ENCODE data around the gene TOMM40L. TPM values are rescaled to one million over a fixed set of nuclear protein-coding genes. Genes with fewer than 3 reads are reported as not detected.
"Not testable (repeated sequence)": the region's sequence is repeated elsewhere in the genome, so short reads cannot be mapped to it uniquely, and the experiment has no call there.

The TOMM40L gene
- total RNA-seq, 2 experiments from 2014 or later, result 13.7 to 17.4 TPM

- peaks cover 26% of the 10 kb centered on the region for H3K36me3 Mint-ChIP-seq
- DNase-seq, result no peak
- H3K4me3 Mint-ChIP-seq, result peak overlapping the region; percentile 33
- peak overlapping the region; percentile 69 for H3K27ac Mint-ChIP-seq
- no peaks in the 10 kb centered on the region for H3K27me3 Mint-ChIP-seq
- H3K4me1 Mint-ChIP-seq, result peaks cover 54% of the 10 kb centered on the region
- no peak for ATAC-seq (ENCODE audit: low read depth)
- POLR2A ChIA-PET, result interaction anchor here (2.9 kb wide), 1 partner anchor 16 kb away, joined by 13 read pairs; the partner anchor contains the start of gene NDUFS2
- H3K9me3 Mint-ChIP-seq, result no peaks in the 10 kb centered on the region
Observed at GRCh38 chr1:161217831-161218230, 8.0 kb upstream of the TOMM40L start.

GRCh38 chr1:161218301-161219077, 7.4 kb upstream of the TOMM40L start:
- ATAC-seq (ENCODE audit: low read depth), result no peak
- Mint-ChIP-seq H3K4me1 (peaks cover 53% of the 10 kb centered on the region), H3K27me3 (no peaks in the 10 kb centered on the region), H3K4me3 (peak overlapping the region; percentile 22), H3K9me3 (no peaks in the 10 kb centered on the region), H3K27ac (peak overlapping the region; percentile 69), H3K36me3 (peaks cover 20% of the 10 kb centered on the region)
- no peak for DNase-seq
- POLR2A ChIA-PET, result interaction anchor here (0.6 to 2.9 kb wide), 4 partner anchors 16 to 205 kb away, joined by 3 to 13 read pairs (median 3); partner anchors contain the start of gene NDUFS2

GRCh38 chr1:161219078-161219892, 6.6 kb upstream of the TOMM40L start:
- Mint-ChIP-seq H3K27me3 (no peaks in the 10 kb centered on the region), H3K36me3 (peaks cover 12% of the 10 kb centered on the region), H3K27ac (no peak overlapping the region), H3K9me3 (no peaks in the 10 kb centered on the region), H3K4me3 (no peak overlapping the region), H3K4me1 (peaks cover 50% of the 10 kb centered on the region)
- POLR2A ChIA-PET, result interaction anchor here (0.6 to 2.9 kb wide), 4 partner anchors 17 to 206 kb away, joined by 3 to 13 read pairs (median 3); partner anchors contain the start of gene NDUFS2
- DNase-seq (no peak), ATAC-seq (ENCODE audit: low read depth) (no peak)

- DNase-seq (no peak), ATAC-seq (ENCODE audit: low read depth) (no peak)
- Mint-ChIP-seq H3K36me3 (peaks cover 6% of the 10 kb centered on the region), H3K9me3 (no peaks in the 10 kb centered on the region), H3K4me1 (peaks cover 45% of the 10 kb centered on the region), H3K27me3 (no peaks in the 10 kb centered on the region), H3K27ac (no peak overlapping the region), H3K4me3 (no peak overlapping the region)
- POLR2A ChIA-PET, result interaction anchor here (1.0 to 2.9 kb wide), 2 partner anchors 18 to 170 kb away, joined by 3 to 13 read pairs; partner anchors contain the start of gene NDUFS2
Observed at GRCh38 chr1:161220002-161220401, 5.9 kb upstream of the TOMM40L start.

GRCh38 chr1:161222175-161223019, 3.5 kb upstream of the TOMM40L start:
- no peak overlapping the region for H3K4me3 Mint-ChIP-seq
- peaks cover 2% of the 10 kb centered on the region for H3K36me3 Mint-ChIP-seq
- no peaks in the 10 kb centered on the region for H3K27me3 Mint-ChIP-seq
- DNase-seq (no peak), ATAC-seq (ENCODE audit: low read depth) (no peak)
- peaks cover 44% of the 10 kb centered on the region for H3K4me1 Mint-ChIP-seq
- no peak overlapping the region for H3K27ac Mint-ChIP-seq
- POLR2A ChIA-PET, result interaction anchor here (1.5 to 2.7 kb wide), 2 partner anchors 20 to 40 kb away, joined by 3 to 17 read pairs; partner anchors contain the start of gene NDUFS2
- H3K9me3 Mint-ChIP-seq, result no peaks in the 10 kb centered on the region

- Mint-ChIP-seq H3K4me3 (no peak overlapping the region), H3K4me1 (peaks cover 38% of the 10 kb centered on the region), H3K36me3 (peaks cover 5% of the 10 kb centered on the region), H3K27me3 (no peaks in the 10 kb centered on the region), H3K9me3 (no peaks in the 10 kb centered on the region), H3K27ac (peak overlapping the region; percentile 33)
- ATAC-seq (ENCODE audit: low read depth), result no peak
- DNase-seq, result no peak
- POLR2A ChIA-PET, result interaction anchor here (0.8 to 4.0 kb wide), 4 partner anchors 16 to 42 kb away, joined by 5 to 38 read pairs (median 20); partner anchors contain the start of gene NDUFS2
Observed at GRCh38 chr1:161223805-161224694, 1.8 kb upstream of the TOMM40L start.

GRCh38 chr1:161224695-161225087, 1.2 kb upstream of the TOMM40L start:
- POLR2A ChIA-PET, result interaction anchor here (1.3 to 4.0 kb wide), 3 partner anchors 22 to 43 kb away, joined by 9 to 38 read pairs (median 24); partner anchors contain the start of gene NDUFS2

GRCh38 chr1:161225178-161225533, 704 bp upstream of the TOMM40L start:
- peak overlapping the region; percentile 32 for H3K4me3 Mint-ChIP-seq
- no peaks in the 10 kb centered on the region for H3K27me3 Mint-ChIP-seq
- peak overlapping the region; percentile 82 for H3K27ac Mint-ChIP-seq
- H3K9me3 Mint-ChIP-seq, result no peaks in the 10 kb centered on the region
- DNase-seq, result no peak
- peaks cover 32% of the 10 kb centered on the region for H3K4me1 Mint-ChIP-seq
- POLR2A ChIA-PET, result interaction anchor here (0.7 to 4.0 kb wide), 18 partner anchors 10 to 175 kb away, joined by 3 to 38 read pairs (median 8); partner anchors contain the start of genes ADAMTS4, FCER1G, NDUFS2 and PPOX
- H3K36me3 Mint-ChIP-seq, result peaks cover 3% of the 10 kb centered on the region
- no peak for ATAC-seq (ENCODE audit: low read depth)

More at GRCh38 chr1:161224695-161225087, 1.2 kb upstream of the TOMM40L start:
- H3K9me3 Mint-ChIP-seq; H3K27ac Mint-ChIP-seq; H3K4me3 Mint-ChIP-seq; H3K27me3 Mint-ChIP-seq; ATAC-seq (ENCODE audit: low read depth); H3K36me3 Mint-ChIP-seq; DNase-seq: not testable (repeated sequence)
- H3K4me1 Mint-ChIP-seq, result peaks cover 35% of the 10 kb centered on the region

GRCh38 chr1:161226320-161226711, 456 bp downstream of the TOMM40L start:
- ATAC-seq (ENCODE audit: low read depth) (no peak), DNase-seq (no peak)
- H3K36me3 Mint-ChIP-seq, result peaks cover 3% of the 10 kb centered on the region
- H3K9me3 Mint-ChIP-seq, result no peaks in the 10 kb centered on the region
- peak overlapping the region; percentile 99 for H3K4me3 Mint-ChIP-seq
- POLR2A ChIA-PET, result interaction anchor here (0.8 to 4.0 kb wide), 18 partner anchors 11 to 174 kb away, joined by 3 to 38 read pairs (median 6); partner anchors contain the start of genes ADAMTS4, FCER1G, NDUFS2 and NIT1
- H3K4me1 Mint-ChIP-seq, result peaks cover 31% of the 10 kb centered on the region
- H3K27me3 Mint-ChIP-seq, result no peaks in the 10 kb centered on the region
- peak overlapping the region; percentile 97 for H3K27ac Mint-ChIP-seq

- POLR2A ChIA-PET, result interaction anchor here (0.8 to 4.0 kb wide), 7 partner anchors 23 to 158 kb away, joined by 3 to 38 read pairs (median 5); partner anchors contain the start of genes NIT1, PFDN2 and PPOX
Observed at GRCh38 chr1:161226759-161227158, 899 bp downstream of the TOMM40L start.

GRCh38 chr1:161227196-161227871, 1.5 kb downstream of the TOMM40L start:
- Mint-ChIP-seq H3K4me1 (peaks cover 27% of the 10 kb centered on the region), H3K27ac (peak overlapping the region; percentile 74), H3K4me3 (peak overlapping the region; percentile 99), H3K36me3 (peaks cover 3% of the 10 kb centered on the region), H3K27me3 (no peaks in the 10 kb centered on the region), H3K9me3 (no peaks in the 10 kb centered on the region)
- POLR2A ChIA-PET, result interaction anchor here (0.8 to 4.0 kb wide), 4 partner anchors 23 to 157 kb away, joined by 3 to 38 read pairs (median 8); no protein-coding TSS in a partner anchor
- DNase-seq, result peak; percentile 88
- ATAC-seq (ENCODE audit: low read depth), result peak; percentile 42

More at GRCh38 chr1:161226759-161227158, 899 bp downstream of the TOMM40L start:
- H3K27me3 Mint-ChIP-seq, result no peaks in the 10 kb centered on the region
- peaks cover 30% of the 10 kb centered on the region for H3K4me1 Mint-ChIP-seq
- H3K9me3 Mint-ChIP-seq, result no peaks in the 10 kb centered on the region
- no peak for ATAC-seq (ENCODE audit: low read depth)
- peak overlapping the region; percentile 99 for H3K4me3 Mint-ChIP-seq
- H3K27ac Mint-ChIP-seq, result peak overlapping the region; percentile 97
- DNase-seq, result no peak
- H3K36me3 Mint-ChIP-seq, result peaks cover 3% of the 10 kb centered on the region
